PC-3 (cell line): ENCODE measurements around the gene WNK1.

ENCODE experiments used
- EZH2 ChIP-seq: fragments of 300-600 bp; sonication (generic); IDR thresholded peaks from one replicate; pipeline ENCODE4 v1.6.1; 2017; ENCODE audit warnings: antibody characterized with exemption, mild to moderate bottlenecking, low read length; ENCODE audit not compliant: unreplicated experiment
- EZH2phosphoT487 ChIP-seq: fragments of 300-600 bp; sonication (generic); IDR thresholded peaks from 2 replicates; pipeline ENCODE4 v1.6.1; 2018; ENCODE audit warnings: mild to moderate bottlenecking, antibody characterized with exemption, low read length, borderline replicate concordance

DNA sequence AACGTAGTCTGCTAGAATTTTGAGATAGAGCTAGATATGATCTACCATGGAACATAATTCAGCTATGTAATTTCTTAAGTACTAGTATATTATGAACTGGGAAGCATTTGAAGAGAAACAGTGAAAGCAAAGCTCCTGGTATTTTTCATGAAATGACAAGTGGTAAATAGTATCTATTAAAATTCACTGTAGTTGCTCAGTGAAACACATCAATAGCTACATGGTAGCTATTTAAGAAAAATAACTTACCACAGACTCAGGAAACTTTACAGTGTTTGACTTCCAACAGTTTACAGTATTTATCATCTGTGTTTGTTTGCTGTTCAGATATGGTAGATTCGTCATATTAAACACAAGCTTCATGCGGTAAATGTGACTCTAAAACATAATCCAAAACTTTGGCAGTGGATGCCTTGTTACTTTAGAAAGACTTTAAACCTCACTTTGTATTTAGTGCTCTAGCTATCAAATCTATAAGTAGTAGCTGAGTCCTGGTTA lies 25.2 kb downstream of the WNK1 start:
- TF ChIP-seq EZH2 (no peak), EZH2phosphoT487 (no peak)
